Measurements from ENCODE around the gene FAM20C.

FAM20C gene

GRCh38 chr7:211033-211714 lies 18.8 kb downstream of the FAM20C start:
- no peak for DNase-seq

- no peak for DNase-seq
Observed at GRCh38 chr7:211715-212058, 19.3 kb downstream of the FAM20C start.

GRCh38 chr7:212754-213153 lies 20.4 kb downstream of the FAM20C start:
- DNase-seq = no peak

- DNase-seq = no peak
Observed at GRCh38 chr7:213324-213993, 21.1 kb downstream of the FAM20C start.

- DNase-seq = no peak
Observed at GRCh38 chr7:214410-215212, 22.2 kb downstream of the FAM20C start.

- DNase-seq = no peak
Observed at GRCh38 chr7:216360-217300, 24.3 kb downstream of the FAM20C start.

- DNase-seq = no peak
Observed at GRCh38 chr7:217781-218180, 25.4 kb downstream of the FAM20C start.

- no peak for DNase-seq
Observed at GRCh38 chr7:218316-218715, 25.9 kb downstream of the FAM20C start.

GRCh38 chr7:218896-219580 lies 26.7 kb downstream of the FAM20C start:
- no peak for DNase-seq

GRCh38 chr7:219581-220150 lies 27.3 kb downstream of the FAM20C start:
- no peak for DNase-seq

- no peak for DNase-seq
Observed at GRCh38 chr7:220151-220841, 27.9 kb downstream of the FAM20C start.

GRCh38 chr7:221978-222715 lies 29.8 kb downstream of the FAM20C start:
- DNase-seq = no peak

- no peak for DNase-seq
Observed at GRCh38 chr7:222716-223041, 30.3 kb downstream of the FAM20C start.

GRCh38 chr7:223118-223800 lies 30.9 kb downstream of the FAM20C start:
- DNase-seq = no peak

GRCh38 chr7:223861-224260 lies 31.5 kb downstream of the FAM20C start:
- DNase-seq = no peak

- no peak for DNase-seq
Observed at GRCh38 chr7:226281-226895, 34.0 kb downstream of the FAM20C start.

GRCh38 chr7:227926-228325 lies 35.6 kb downstream of the FAM20C start:
- DNase-seq = no peak

- DNase-seq = no peak
Observed at GRCh38 chr7:228610-229009, 36.2 kb downstream of the FAM20C start.

GRCh38 chr7:229184-229964 lies 37.0 kb downstream of the FAM20C start:
- DNase-seq = no peak
